ENCODE results near the gene PARP8.

PARP8 gene

DNA sequence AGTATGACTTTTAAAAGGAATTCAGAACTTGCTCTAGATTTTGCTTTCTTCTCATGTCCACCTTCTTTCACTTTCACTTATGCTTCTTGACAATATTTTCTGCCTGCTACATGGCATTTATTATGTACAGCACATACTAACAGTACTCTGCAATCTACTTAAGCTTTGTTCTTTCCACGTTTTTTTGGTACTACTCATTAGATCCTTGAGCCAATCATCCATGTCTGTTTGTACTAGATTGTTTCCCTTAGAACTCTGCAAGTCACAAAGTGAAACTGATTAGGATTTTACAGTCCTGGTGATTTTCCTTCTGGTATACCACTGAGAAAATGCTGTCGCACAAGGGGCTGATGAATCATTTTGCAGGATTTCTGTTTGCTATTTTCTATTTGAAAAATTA, 78.3 kb downstream of the PARP8 start:
- Histone ChIP-seq H3K27ac (ENCODE audit: insufficient read depth, low read length, poor library complexity, severe bottlenecking) (peak overlapping the region; percentile 62), H3K4me3 (ENCODE audit: insufficient read depth, low read depth, low read length, poor library complexity, severe bottlenecking) (peak overlapping the region; percentile 55)

DNA sequence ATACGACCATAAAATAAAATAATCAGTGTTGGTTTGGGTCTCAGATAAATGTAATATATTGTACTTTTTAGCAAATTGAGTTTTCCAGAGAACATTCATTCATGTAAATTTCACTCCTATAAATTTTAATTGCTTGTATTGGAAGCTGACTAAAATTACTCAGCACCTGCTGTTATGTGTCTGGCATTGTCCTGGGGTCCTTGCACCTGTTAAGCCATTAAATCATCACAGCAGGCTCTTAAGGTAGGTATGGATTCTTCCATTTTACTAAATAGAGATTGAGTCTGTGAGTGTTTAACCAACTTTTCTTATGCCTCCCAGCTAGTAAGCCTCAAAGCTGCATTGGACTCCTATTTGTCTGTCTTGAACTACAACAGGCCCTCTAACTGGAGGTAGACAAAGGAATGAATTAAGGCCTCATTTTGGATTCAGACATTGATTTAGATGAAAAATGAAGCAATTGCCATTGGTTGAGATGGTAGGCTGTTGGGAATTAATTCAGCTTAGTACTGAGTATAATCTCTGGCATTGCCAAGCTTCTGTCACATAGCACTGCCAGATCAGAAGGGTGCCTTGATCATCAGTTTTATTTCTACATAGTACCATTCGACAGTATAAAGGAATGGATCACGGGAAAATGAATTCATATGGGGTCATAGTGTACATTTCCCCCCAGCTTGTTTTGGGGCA, 78.9 kb downstream of the PARP8 start:
- no peaks in the 10 kb centered on the region for H3K27me3 ChIP-seq (replicated peaks; ENCODE audit: control insufficient read depth, insufficient read depth, low read length, poor library complexity, severe bottlenecking)
- H3K4me1 ChIP-seq (ENCODE audit: control insufficient read depth, insufficient read depth, low read length, poor library complexity, severe bottlenecking), result peaks cover 59% of the 10 kb centered on the region
- no peak for DNase-seq
- peak overlapping the region; percentile 62 for H3K27ac ChIP-seq (ENCODE audit: insufficient read depth, low read length, poor library complexity, severe bottlenecking)
- H3K4me3 ChIP-seq (ENCODE audit: insufficient read depth, low read depth, low read length, poor library complexity, severe bottlenecking), result peak overlapping the region; percentile 55
- peaks cover under 1% of the 10 kb centered on the region for H3K36me3 ChIP-seq (ENCODE audit: control insufficient read depth, insufficient read depth, low read length)
- H3K9me3 ChIP-seq (ENCODE audit: control insufficient read depth, low read length), result no peaks in the 10 kb centered on the region

More for the DNA sequence above, 78.3 kb downstream of the PARP8 start:
- Histone ChIP-seq H3K9me3 (ENCODE audit: control insufficient read depth, low read length) (no peaks in the 10 kb centered on the region), H3K27me3 (replicated peaks; ENCODE audit: control insufficient read depth, insufficient read depth, low read length, poor library complexity, severe bottlenecking) (no peaks in the 10 kb centered on the region), H3K36me3 (ENCODE audit: control insufficient read depth, insufficient read depth, low read length) (peaks cover 4% of the 10 kb centered on the region), H3K4me1 (ENCODE audit: control insufficient read depth, insufficient read depth, low read length, poor library complexity, severe bottlenecking) (peaks cover 53% of the 10 kb centered on the region)
- DNase-seq, result no peak

DNA sequence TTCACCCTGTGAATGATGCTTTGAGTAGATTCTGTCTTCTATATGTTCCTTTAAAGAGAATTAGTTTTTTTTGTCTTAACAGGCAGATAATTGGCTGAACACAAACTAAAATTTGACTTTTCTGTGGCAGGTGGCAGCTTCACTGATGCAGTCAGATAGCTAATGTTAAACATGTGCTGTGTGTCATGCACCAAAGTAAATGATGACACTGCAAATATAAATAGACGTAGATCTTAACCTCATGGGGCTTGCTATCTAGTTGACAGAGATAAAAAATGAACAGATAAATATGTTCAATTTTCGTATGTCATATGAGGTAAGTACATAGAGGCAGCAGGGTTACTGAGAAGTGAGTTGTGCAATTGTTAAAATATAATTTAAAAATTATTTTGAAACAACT, 82.7 kb downstream of the PARP8 start:
- peaks cover 44% of the 10 kb centered on the region for H3K4me1 ChIP-seq (ENCODE audit: control insufficient read depth, insufficient read depth, low read length, poor library complexity, severe bottlenecking)
- H3K4me3 ChIP-seq (ENCODE audit: insufficient read depth, low read depth, low read length, poor library complexity, severe bottlenecking), result no peak overlapping the region

DNA sequence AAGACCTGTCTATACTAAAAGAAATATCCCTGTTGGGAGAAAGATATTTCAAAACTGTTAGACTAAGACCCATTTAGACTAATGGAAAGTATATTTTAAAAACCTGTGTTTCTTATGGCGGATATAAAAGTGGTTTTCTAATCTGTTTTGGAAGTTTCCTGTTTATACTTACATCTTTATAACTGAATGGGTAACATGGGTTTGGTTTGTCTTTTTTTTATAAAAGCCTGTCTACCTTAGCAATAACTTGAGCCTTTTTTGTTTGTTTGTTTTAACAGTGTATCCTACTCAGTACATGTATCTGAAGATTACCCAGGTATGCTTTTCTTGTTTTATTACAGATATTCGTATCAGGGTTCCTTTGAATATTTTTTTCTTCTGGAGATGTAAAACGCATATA, 83.4 kb downstream of the PARP8 start:
- no peaks in the 10 kb centered on the region for H3K36me3 ChIP-seq (ENCODE audit: control insufficient read depth, insufficient read depth, low read length)
- peaks cover 42% of the 10 kb centered on the region for H3K4me1 ChIP-seq (ENCODE audit: control insufficient read depth, insufficient read depth, low read length, poor library complexity, severe bottlenecking)
- H3K27ac ChIP-seq (ENCODE audit: insufficient read depth, low read length, poor library complexity, severe bottlenecking), result peak overlapping the region; percentile 38
- no peak for DNase-seq
- H3K4me3 ChIP-seq (ENCODE audit: insufficient read depth, low read depth, low read length, poor library complexity, severe bottlenecking), result peak overlapping the region; percentile 0
- no peaks in the 10 kb centered on the region for H3K27me3 ChIP-seq (replicated peaks; ENCODE audit: control insufficient read depth, insufficient read depth, low read length, poor library complexity, severe bottlenecking)
- H3K9me3 ChIP-seq (ENCODE audit: control insufficient read depth, low read length), result no peaks in the 10 kb centered on the region

More for the DNA sequence above, 82.7 kb downstream of the PARP8 start:
- Histone ChIP-seq H3K9me3 (ENCODE audit: control insufficient read depth, low read length) (no peaks in the 10 kb centered on the region), H3K27ac (ENCODE audit: insufficient read depth, low read length, poor library complexity, severe bottlenecking) (peak overlapping the region; percentile 38), H3K27me3 (replicated peaks; ENCODE audit: control insufficient read depth, insufficient read depth, low read length, poor library complexity, severe bottlenecking) (no peaks in the 10 kb centered on the region), H3K36me3 (ENCODE audit: control insufficient read depth, insufficient read depth, low read length) (no peaks in the 10 kb centered on the region)
- DNase-seq, result no peak

DNA sequence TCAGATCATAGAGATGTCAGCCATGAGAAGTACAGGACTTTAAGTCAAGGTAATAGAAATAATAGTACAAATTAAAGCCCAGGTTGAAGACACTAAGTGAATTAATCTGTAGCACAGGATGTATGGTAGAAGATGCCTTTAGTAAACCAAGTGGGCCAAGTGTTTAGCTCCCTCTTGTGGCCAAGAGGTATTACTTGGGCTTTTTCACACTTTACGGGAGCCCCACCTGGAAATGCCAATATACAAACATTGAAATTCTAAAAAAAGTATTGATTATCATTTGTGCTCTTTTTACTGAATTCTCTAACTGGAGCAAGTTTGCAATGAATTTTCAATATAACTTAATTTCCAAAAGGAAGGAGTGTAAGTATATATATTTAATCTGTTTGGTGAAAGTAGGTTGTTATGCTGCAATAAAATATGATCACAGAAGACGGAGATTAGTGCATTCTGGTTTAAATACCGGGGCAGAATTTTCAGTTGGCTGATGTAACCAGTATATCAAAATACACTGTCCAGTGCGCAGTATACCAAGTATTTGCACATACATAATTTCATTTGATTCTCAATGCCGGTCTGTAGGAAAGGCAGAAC, 84.7 kb downstream of the PARP8 start:
- Histone ChIP-seq H3K4me1 (ENCODE audit: control insufficient read depth, insufficient read depth, low read length, poor library complexity, severe bottlenecking) (peaks cover 32% of the 10 kb centered on the region), H3K9me3 (ENCODE audit: control insufficient read depth, low read length) (no peaks in the 10 kb centered on the region), H3K27ac (ENCODE audit: insufficient read depth, low read length, poor library complexity, severe bottlenecking) (no peak overlapping the region), H3K4me3 (ENCODE audit: insufficient read depth, low read depth, low read length, poor library complexity, severe bottlenecking) (no peak overlapping the region), H3K27me3 (replicated peaks; ENCODE audit: control insufficient read depth, insufficient read depth, low read length, poor library complexity, severe bottlenecking) (no peaks in the 10 kb centered on the region), H3K36me3 (ENCODE audit: control insufficient read depth, insufficient read depth, low read length) (no peaks in the 10 kb centered on the region)
- peak in 2 of 3 donors; percentile 8 to 31 for DNase-seq

DNA sequence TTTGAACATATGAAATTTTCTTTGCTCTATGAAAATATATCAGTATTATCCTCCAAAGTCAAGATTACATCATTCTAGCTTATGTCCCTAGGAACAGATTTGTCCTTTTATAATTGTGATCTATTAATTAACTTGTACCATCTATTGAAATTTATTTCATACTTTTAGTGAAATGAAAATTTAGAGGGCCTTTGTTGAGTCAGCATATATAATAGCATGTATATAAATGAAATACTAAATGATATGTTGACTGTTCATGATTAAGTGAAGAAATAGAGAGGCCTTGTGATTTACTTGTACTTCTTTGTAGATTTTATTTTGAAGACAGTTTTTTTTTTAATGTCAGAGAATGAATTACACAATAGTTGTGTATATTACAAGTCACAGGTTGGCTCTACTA, 86.4 kb downstream of the PARP8 start:
- Histone ChIP-seq H3K27ac (ENCODE audit: insufficient read depth, low read length, poor library complexity, severe bottlenecking) (no peak overlapping the region), H3K4me1 (ENCODE audit: control insufficient read depth, insufficient read depth, low read length, poor library complexity, severe bottlenecking) (peaks cover 25% of the 10 kb centered on the region), H3K27me3 (replicated peaks; ENCODE audit: control insufficient read depth, insufficient read depth, low read length, poor library complexity, severe bottlenecking) (no peaks in the 10 kb centered on the region), H3K9me3 (ENCODE audit: control insufficient read depth, low read length) (no peaks in the 10 kb centered on the region), H3K36me3 (ENCODE audit: control insufficient read depth, insufficient read depth, low read length) (no peaks in the 10 kb centered on the region), H3K4me3 (ENCODE audit: insufficient read depth, low read depth, low read length, poor library complexity, severe bottlenecking) (no peak overlapping the region)
- DNase-seq, result no peak

DNA sequence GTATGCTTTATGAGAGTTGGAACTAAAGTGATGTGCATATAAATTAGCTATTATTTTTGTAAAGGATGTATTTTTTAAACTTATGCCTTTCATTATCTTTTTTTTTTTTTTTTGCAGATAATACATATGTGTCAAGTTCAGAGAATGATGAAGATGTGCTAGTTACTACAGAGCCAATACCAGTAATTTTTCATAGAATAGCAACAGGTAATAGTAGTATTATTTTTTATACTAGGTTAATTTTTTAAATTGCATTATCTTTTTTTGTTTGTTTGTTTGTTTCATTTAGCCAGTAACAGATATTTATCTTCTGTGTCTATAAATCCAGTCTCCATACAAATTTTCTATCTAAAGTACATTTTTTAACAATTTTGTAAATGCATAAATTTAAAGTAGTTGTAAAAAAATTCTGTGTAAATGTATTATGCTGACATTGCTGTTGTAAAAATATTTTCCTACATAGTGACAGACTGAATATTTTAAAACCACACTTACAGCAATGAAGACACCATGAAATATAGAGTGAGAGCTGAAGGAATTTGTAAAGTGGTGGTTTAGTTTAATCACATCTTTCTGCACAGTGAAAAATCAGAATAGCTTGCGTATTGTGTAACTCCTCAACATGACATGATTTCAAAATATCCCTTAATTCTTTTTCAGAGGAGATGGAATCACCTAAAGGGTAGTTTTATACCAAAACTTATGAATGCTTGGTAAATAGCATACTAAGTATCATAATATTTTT, 93.3 kb downstream of the PARP8 start:
- no peak overlapping the region for H3K4me3 ChIP-seq (ENCODE audit: insufficient read depth, low read depth, low read length, poor library complexity, severe bottlenecking)
- H3K27ac ChIP-seq (ENCODE audit: insufficient read depth, low read length, poor library complexity, severe bottlenecking), result no peak overlapping the region
- peaks cover 37% of the 10 kb centered on the region for H3K36me3 ChIP-seq (ENCODE audit: control insufficient read depth, insufficient read depth, low read length)
- no peaks in the 10 kb centered on the region for H3K4me1 ChIP-seq (ENCODE audit: control insufficient read depth, insufficient read depth, low read length, poor library complexity, severe bottlenecking)
- DNase-seq, result no peak
- no peaks in the 10 kb centered on the region for H3K27me3 ChIP-seq (replicated peaks; ENCODE audit: control insufficient read depth, insufficient read depth, low read length, poor library complexity, severe bottlenecking)
- H3K9me3 ChIP-seq (ENCODE audit: control insufficient read depth, low read length), result no peaks in the 10 kb centered on the region

DNA sequence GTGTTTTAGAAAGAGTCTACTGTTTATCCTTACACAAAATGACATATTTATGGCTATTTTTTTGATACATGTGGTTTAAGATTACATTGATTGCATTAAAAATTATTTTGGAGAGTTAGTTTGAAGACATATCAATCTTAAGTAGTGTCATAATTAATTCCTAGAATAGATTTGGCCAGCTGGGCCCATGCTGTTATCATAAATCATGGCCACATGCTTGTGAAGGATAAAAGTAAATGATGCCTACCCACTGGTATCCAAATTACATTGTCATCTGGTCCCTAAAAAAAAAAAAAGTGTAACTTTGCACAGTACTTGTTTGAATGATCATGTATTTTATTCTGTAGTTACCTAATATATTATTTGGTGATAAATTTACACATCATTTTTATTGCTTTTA, 96.9 kb downstream of the PARP8 start:
- Histone ChIP-seq H3K4me3 (ENCODE audit: insufficient read depth, low read depth, low read length, poor library complexity, severe bottlenecking) (no peak overlapping the region), H3K27me3 (replicated peaks; ENCODE audit: control insufficient read depth, insufficient read depth, low read length, poor library complexity, severe bottlenecking) (no peaks in the 10 kb centered on the region), H3K27ac (ENCODE audit: insufficient read depth, low read length, poor library complexity, severe bottlenecking) (no peak overlapping the region)

DNA sequence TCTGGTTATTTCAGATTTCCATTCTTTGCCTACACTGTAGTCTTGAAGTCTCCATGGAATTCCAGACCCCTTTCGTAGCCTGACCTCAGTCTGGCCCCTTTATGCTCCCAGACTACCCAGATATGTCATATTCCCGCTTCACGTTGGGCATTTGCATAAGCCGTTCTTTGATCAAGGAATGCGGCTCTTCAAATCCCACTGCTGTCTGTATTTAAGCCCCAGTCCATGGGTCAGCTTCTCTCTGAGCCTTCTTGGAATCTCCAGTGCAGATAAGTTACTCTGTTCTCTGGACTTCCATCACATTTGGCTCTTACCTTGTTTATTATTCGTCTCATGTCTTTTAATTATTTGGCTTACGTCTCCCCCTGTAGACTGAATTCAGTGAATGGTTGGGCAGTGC, 97.4 kb downstream of the PARP8 start:
- Histone ChIP-seq H3K36me3 (ENCODE audit: control insufficient read depth, insufficient read depth, low read length) (peaks cover 51% of the 10 kb centered on the region), H3K4me1 (ENCODE audit: control insufficient read depth, insufficient read depth, low read length, poor library complexity, severe bottlenecking) (no peaks in the 10 kb centered on the region), H3K27ac (ENCODE audit: insufficient read depth, low read length, poor library complexity, severe bottlenecking) (no peak overlapping the region), H3K27me3 (replicated peaks; ENCODE audit: control insufficient read depth, insufficient read depth, low read length, poor library complexity, severe bottlenecking) (no peaks in the 10 kb centered on the region), H3K9me3 (ENCODE audit: control insufficient read depth, low read length) (no peaks in the 10 kb centered on the region), H3K4me3 (ENCODE audit: insufficient read depth, low read depth, low read length, poor library complexity, severe bottlenecking) (no peak overlapping the region)
- no peak for DNase-seq

More for the DNA sequence above, 96.9 kb downstream of the PARP8 start:
- H3K4me1 ChIP-seq (ENCODE audit: control insufficient read depth, insufficient read depth, low read length, poor library complexity, severe bottlenecking), result no peaks in the 10 kb centered on the region
- DNase-seq, result no peak
- no peaks in the 10 kb centered on the region for H3K9me3 ChIP-seq (ENCODE audit: control insufficient read depth, low read length)
- H3K36me3 ChIP-seq (ENCODE audit: control insufficient read depth, insufficient read depth, low read length), result peaks cover 47% of the 10 kb centered on the region

DNA sequence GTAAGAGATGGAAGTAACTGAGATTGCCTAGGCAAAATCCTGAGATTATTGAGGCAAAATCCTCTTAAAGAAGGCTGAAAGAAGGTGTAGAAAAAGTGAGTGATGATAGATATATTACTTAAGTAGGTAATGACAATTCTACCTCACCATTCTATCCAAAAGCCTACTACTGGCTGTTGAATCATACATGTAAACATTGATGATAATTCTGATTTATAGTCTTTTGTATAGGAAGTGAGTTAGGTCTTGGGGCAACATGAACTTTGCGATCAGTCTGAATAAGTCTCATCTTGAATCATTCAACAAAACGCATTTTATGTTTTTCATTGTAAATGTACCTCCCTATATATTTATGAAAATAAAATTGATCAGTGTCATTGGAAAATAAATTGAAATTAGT, 99.6 kb downstream of the PARP8 start:
- Histone ChIP-seq H3K36me3 (ENCODE audit: control insufficient read depth, insufficient read depth, low read length) (peaks cover 54% of the 10 kb centered on the region), H3K4me1 (ENCODE audit: control insufficient read depth, insufficient read depth, low read length, poor library complexity, severe bottlenecking) (no peaks in the 10 kb centered on the region), H3K9me3 (ENCODE audit: control insufficient read depth, low read length) (no peaks in the 10 kb centered on the region), H3K27ac (ENCODE audit: insufficient read depth, low read length, poor library complexity, severe bottlenecking) (no peak overlapping the region), H3K4me3 (ENCODE audit: insufficient read depth, low read depth, low read length, poor library complexity, severe bottlenecking) (no peak overlapping the region), H3K27me3 (replicated peaks; ENCODE audit: control insufficient read depth, insufficient read depth, low read length, poor library complexity, severe bottlenecking) (no peaks in the 10 kb centered on the region)
- no peak for DNase-seq

All from effector memory CD4-positive, alpha-beta T cell (primary cell).